Measurements from ENCODE around the gene KRTAP9-9. TPM values are rescaled to one million over a fixed set of nuclear protein-coding genes. Genes with fewer than 3 reads are reported as not detected.
"Not testable (repeated sequence)": the region's sequence is repeated elsewhere in the genome, so short reads cannot be mapped to it uniquely, and the experiment has no call there.

The KRTAP9-9 gene
- total and polyA plus RNA-seq, 7 donors: not detected

DNA sequence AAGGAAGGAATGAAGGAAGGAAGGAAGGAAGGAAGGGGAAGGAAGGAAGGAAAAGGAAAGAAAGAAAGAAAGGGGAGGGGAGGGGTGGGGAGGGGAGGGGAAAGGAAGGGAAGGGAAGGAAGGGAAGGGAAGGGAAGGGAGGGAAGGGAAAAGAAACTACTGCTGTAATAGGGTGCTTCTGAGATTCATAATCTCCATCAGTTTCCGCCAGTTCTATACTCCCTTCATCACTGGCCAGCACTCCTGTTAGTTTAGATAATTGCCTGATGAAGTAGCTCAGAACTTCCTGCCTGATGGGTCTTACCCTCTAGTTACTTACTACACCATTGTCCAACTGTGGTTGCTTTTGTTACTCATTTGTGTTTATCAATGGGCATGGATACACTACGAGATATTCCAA, 8.0 kb downstream of the KRTAP9-9 start:
- intact Hi-C loops (cut with DNase I): loop anchor here in 1 of 2 donors (2.0 kb wide), 1 partner anchor 14 kb away; no protein-coding TSS in a partner anchor
- H3K4me3 ChIP-seq: no peak overlapping the region
- no peaks in the 10 kb centered on the region for H3K36me3 ChIP-seq (ENCODE audit: insufficient read depth in 1 of 2, low read depth in 1 of 2)
- TF ChIP-seq, protein P1, sequence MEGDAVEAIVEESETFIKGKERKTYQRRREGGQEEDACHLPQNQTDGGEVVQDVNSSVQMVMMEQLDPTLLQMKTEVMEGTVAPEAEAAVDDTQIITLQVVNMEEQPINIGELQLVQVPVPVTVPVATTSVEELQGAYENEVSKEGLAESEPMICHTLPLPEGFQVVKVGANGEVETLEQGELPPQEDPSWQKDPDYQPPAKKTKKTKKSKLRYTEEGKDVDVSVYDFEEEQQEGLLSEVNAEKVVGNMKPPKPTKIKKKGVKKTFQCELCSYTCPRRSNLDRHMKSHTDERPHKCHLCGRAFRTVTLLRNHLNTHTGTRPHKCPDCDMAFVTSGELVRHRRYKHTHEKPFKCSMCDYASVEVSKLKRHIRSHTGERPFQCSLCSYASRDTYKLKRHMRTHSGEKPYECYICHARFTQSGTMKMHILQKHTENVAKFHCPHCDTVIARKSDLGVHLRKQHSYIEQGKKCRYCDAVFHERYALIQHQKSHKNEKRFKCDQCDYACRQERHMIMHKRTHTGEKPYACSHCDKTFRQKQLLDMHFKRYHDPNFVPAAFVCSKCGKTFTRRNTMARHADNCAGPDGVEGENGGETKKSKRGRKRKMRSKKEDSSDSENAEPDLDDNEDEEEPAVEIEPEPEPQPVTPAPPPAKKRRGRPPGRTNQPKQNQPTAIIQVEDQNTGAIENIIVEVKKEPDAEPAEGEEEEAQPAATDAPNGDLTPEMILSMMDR (IDR thresholded peaks at IDR 0.05): no peak
- H3K27ac ChIP-seq: no peak overlapping the region
- H3K9me3 ChIP-seq: no peaks in the 10 kb centered on the region
- no peaks in the 10 kb centered on the region for H3K4me1 ChIP-seq
- WGBS, 3 donors: 79 to 85% (median 82%) methylated on average over 2 of the region's 2 CpGs
- ATAC-seq (no peak), DNase-seq (no peak)
- H3K27me3 ChIP-seq (ENCODE audit: insufficient read depth in 3 of 3, low read length in 2 of 3): peaks cover 0 to 15% (median 5%) of the 10 kb centered on the region in 3 donors

DNA sequence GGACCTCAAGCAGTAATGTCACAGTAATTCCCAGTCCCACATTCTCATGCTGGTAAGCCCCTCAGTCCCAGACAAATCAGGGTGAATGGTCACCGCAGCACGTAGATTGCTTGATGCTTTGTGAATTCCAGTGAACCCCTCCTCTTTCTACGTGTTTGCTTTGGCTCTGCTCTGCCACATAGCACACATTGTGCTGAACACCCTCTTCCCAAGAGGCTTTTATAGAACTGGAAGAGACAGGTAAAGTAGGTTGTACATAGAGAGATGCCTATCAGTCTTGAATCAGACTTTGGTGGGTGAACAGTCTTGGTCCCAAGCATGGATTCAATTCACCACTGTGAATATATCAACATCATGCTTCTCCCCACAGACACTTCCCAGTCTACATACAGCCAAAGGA, 9.4 kb downstream of the KRTAP9-9 start:
- no peak overlapping the region for H3K27ac ChIP-seq
- H3K27me3 ChIP-seq (ENCODE audit: insufficient read depth in 3 of 3, low read length in 2 of 3): peaks cover 0 to 6% (median 0%) of the 10 kb centered on the region in 3 donors
- DNase-seq (no peak), ATAC-seq (no peak)
- no peak overlapping the region for H3K4me3 ChIP-seq
- intact Hi-C loops (cut with DNase I): no loop called here
- H3K4me1 ChIP-seq: no peaks in the 10 kb centered on the region
- 76 to 80% (median 80%) methylated on average over 3 of the region's 3 CpGs for WGBS, 3 donors
- no peaks in the 10 kb centered on the region for H3K9me3 ChIP-seq
- TF ChIP-seq, protein P1 (IDR thresholded peaks at IDR 0.05): no peak
- no peaks in the 10 kb centered on the region for H3K36me3 ChIP-seq (ENCODE audit: insufficient read depth in 1 of 2, low read depth in 1 of 2)

DNA sequence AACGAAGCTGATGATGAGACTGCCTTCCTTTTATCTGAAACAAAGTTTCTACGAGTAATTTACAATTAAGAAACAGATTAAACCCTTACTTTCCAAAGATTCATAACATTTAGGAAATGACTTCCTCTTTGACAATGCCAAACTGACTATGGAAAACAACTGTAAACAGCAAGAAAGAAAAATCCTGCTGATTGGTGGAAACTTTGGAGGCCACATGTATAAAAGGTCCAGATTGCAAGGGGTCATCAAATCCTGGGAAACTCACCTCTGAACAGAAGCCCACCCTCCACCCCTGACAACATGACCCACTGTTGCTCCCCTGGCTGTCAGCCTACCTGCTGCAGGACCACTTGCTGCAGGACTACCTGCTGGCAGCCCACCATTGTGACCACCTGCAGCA, 9.9 kb downstream of the KRTAP9-9 start, which contains the start of gene KRTAP9-6:
Gene KRTAP9-6 (plus strand): TSS at position 301 of the 400 bp plus-strand sequence. CDS start 0 bp downstream, at position 301.
- DNase-seq: no peak
- Histone ChIP-seq H3K9me3 (no peaks in the 10 kb centered on the region), H3K27ac (no peak within 1 kb of the TSS), H3K36me3 (ENCODE audit: insufficient read depth in 1 of 2, low read depth in 1 of 2) (no peaks in the 10 kb centered on the region), H3K4me3 (no peak within 1 kb of the TSS), H3K4me1 (no peaks in the 10 kb centered on the region), H3K27me3 (ENCODE audit: insufficient read depth in 3 of 3, low read length in 2 of 3) (peaks cover 0 to 4% (median 0%) of the 10 kb centered on the region in 3 donors)
- intact Hi-C loops (cut with DNase I): no loop called here
- no peak for ATAC-seq
- TF ChIP-seq, protein P1 (IDR thresholded peaks at IDR 0.05): no peak
- 60 to 70% (median 66%) methylated on average over 2 of the region's 2 CpGs for whole genome bisulfite sequencing, 3 donors

DNA sequence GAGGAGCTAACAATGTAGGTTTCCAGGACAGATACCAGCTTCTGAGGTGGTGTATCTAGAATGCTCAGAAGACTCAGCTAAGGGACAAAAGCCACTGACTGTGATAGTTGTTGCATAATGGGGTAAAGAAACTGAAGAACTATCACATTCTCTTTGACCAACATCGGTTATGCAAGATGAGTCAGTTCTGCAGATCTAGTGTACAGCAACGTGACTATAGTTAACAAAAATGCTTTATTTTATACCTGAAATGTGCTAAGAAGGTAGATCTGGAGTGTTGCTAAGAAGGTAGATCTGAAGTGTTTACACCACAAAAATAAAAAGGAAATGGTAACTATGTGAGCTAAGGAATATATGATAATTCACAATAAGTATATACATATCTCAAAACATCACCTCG, 12.5 kb downstream of the KRTAP9-9 start:
- no peak for ATAC-seq
- TF ChIP-seq, protein P1 (IDR thresholded peaks at IDR 0.05): no peak
- Histone ChIP-seq H3K36me3 (ENCODE audit: insufficient read depth in 1 of 2, low read depth in 1 of 2) (no peaks in the 10 kb centered on the region), H3K9me3 (no peaks in the 10 kb centered on the region), H3K27me3 (ENCODE audit: insufficient read depth in 3 of 3, low read length in 2 of 3) (no peaks in the 10 kb centered on the region), H3K27ac (no peak overlapping the region), H3K4me1 (no peaks in the 10 kb centered on the region), H3K4me3 (no peak overlapping the region)
- no peak for DNase-seq
- 84 to 95% methylated on average over 3 of the region's 3 CpGs; no CpG with 5 or more reads in 1 of the 3 donors for WGBS, 3 donors
- intact Hi-C loops (cut with DNase I): no loop called here

DNA sequence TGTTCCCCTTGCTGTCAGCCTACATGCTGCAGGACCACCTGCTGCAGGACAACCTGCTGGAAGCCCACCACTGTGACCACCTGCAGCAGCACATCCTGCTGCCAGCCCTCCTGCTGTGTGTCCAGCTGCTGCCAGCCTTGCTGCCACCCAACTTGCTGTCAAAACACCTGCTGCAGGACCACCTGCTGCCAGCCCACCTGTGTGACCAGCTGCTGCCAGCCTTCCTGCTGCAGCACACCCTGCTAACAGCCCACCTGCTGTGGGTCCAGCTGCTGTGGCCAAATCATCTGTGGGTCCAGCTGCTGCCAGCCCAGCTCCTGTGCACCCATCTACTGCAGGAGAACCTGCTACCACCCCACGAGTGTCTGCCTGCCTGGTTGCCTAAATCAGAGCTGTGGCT, 16.1 kb downstream of the KRTAP9-9 start:
- intact Hi-C loops (cut with DNase I); H3K4me1 ChIP-seq; H3K27me3 ChIP-seq (ENCODE audit: insufficient read depth in 3 of 3, low read length in 2 of 3); H3K27ac ChIP-seq; DNase-seq; H3K36me3 ChIP-seq (ENCODE audit: insufficient read depth in 1 of 2, low read depth in 1 of 2); H3K4me3 ChIP-seq; H3K9me3 ChIP-seq; ATAC-seq: not testable (repeated sequence)
- 0 to 22% methylated on average over 1 of the region's 1 CpG; no CpG with 5 or more reads in 1 of the 3 donors for WGBS, 3 donors
